HUES48 (cell line): ENCODE data around the gene TMEM201.
A peak's percentile ranks its signal among the peaks of the same experiment; 100 is the strongest.

Source experiments
- H3K27ac ChIP-seq: one replicate; pipeline ENCODE4 v1.7.0; 2013; ENCODE audit warnings: low read depth, low read length, inconsistent platforms
- H3K27me3 ChIP-seq: 2 replicates; pipeline ENCODE4 v1.6.1; 2013; ENCODE audit warnings: mild to moderate bottlenecking, low read length; ENCODE audit not compliant: control insufficient read depth, insufficient read depth
- H3K36me3 ChIP-seq: 2 replicates; pipeline ENCODE4 v1.6.1; 2013; ENCODE audit warnings: low read length; ENCODE audit not compliant: control insufficient read depth, insufficient read depth
- H3K4me1 ChIP-seq: 2 replicates; pipeline ENCODE4 v1.6.1; 2013; ENCODE audit warnings: mild to moderate bottlenecking, low read length; ENCODE audit not compliant: control insufficient read depth, insufficient read depth
- H3K4me3 ChIP-seq: 2 replicates; pipeline ENCODE4 v1.5.1; 2013; ENCODE audit warnings: mild to moderate bottlenecking, low read depth, low read length
- H3K9ac ChIP-seq: 2 replicates; pipeline ENCODE4 v1.6.1; 2013; ENCODE audit warnings: mild to moderate bottlenecking, low read depth, low read length, moderate library complexity
- H3K9me3 ChIP-seq: 2 replicates; pipeline ENCODE4 v1.6.1; 2013; ENCODE audit warnings: low read length; ENCODE audit not compliant: control insufficient read depth, insufficient read depth

Gene TMEM201

GRCh38 chr1:9588551-9589143 is at the start of gene TMEM201:
Gene TMEM201 (plus strand): TSS chr1:9588911. CDS start chr1:9588931, 20 bp downstream.
- no peaks in the 10 kb centered on the region for H3K27me3 ChIP-seq
- H3K4me1 ChIP-seq = peaks cover 21% of the 10 kb centered on the region
- peak within 1 kb of the TSS; percentile 53 for H3K9ac ChIP-seq
- H3K27ac ChIP-seq = peak within 1 kb of the TSS; percentile 33
- peaks cover 4% of the 10 kb centered on the region; the same call in 1 of the 2 replicates for H3K36me3 ChIP-seq
- no peaks in the 10 kb centered on the region for H3K9me3 ChIP-seq
- peak within 1 kb of the TSS; percentile 90 for H3K4me3 ChIP-seq

- H3K4me1 ChIP-seq = peaks cover 16% of the 10 kb centered on the region
- peaks cover 7% of the 10 kb centered on the region; the same call in 1 of the 2 replicates for H3K36me3 ChIP-seq
- peak within 1 kb of the TSS; percentile 97 for H3K4me3 ChIP-seq
- no peaks in the 10 kb centered on the region for H3K9me3 ChIP-seq
- H3K9ac ChIP-seq = peak within 1 kb of the TSS; percentile 82
- H3K27ac ChIP-seq = peak within 1 kb of the TSS; percentile 69
- no peaks in the 10 kb centered on the region for H3K27me3 ChIP-seq
These were observed 49.4 kb upstream of the TMEM201 start, which contains the start of gene SLC25A33 for GRCh38 chr1:9539165-9539828. Gene SLC25A33 (plus strand): TSS chr1:9539465. CDS start chr1:9539692, 227 bp downstream.

GRCh38 chr1:9539829-9540550 is 48.7 kb upstream of the TMEM201 start:
- Histone ChIP-seq H3K27ac (peak overlapping the region; percentile 69), H3K4me1 (peaks cover 16% of the 10 kb centered on the region), H3K36me3 (peaks cover 7% of the 10 kb centered on the region; the same call in 1 of the 2 replicates), H3K9me3 (no peaks in the 10 kb centered on the region), H3K4me3 (peak overlapping the region; percentile 97), H3K27me3 (no peaks in the 10 kb centered on the region), H3K9ac (peak overlapping the region; percentile 82)

DNA sequence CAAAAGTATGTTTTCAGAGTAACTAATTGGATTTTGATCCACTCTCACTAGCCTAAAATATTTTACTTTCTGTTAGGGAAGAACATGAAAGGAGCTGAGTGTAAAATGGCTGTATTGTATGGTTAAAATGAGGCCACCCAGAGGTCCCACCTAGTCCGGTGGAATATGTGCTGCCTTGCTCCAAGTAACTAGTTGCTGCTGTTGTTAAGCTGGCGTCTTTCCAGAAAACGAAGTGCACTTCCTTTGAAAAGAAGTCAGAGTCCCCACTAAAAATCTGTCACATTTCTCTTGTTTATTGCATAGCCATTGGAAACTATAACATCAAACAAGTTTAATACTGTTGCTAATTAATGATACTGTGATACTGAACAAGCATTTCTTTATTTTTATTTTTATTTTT is 46.3 kb upstream of the TMEM201 start:
- Histone ChIP-seq H3K4me1 (peaks cover 16% of the 10 kb centered on the region), H3K36me3 (peaks cover 10% of the 10 kb centered on the region; the same call in 1 of the 2 replicates), H3K4me3 (no peak overlapping the region), H3K9ac (no peak overlapping the region), H3K9me3 (no peaks in the 10 kb centered on the region), H3K27me3 (no peaks in the 10 kb centered on the region), H3K27ac (no peak overlapping the region)

GRCh38 chr1:9544926-9545325 is 43.8 kb upstream of the TMEM201 start:
- Histone ChIP-seq H3K9me3 (no peaks in the 10 kb centered on the region), H3K27me3 (no peaks in the 10 kb centered on the region), H3K4me1 (0 out of 2 replicates have a peak, but pooled peaks cover 8% of the 10 kb centered on the region), H3K27ac (no peak overlapping the region), H3K9ac (no peak overlapping the region), H3K36me3 (peaks cover 14% of the 10 kb centered on the region; the same call in 1 of the 2 replicates), H3K4me3 (no peak overlapping the region)

GRCh38 chr1:9549955-9550546 is 38.7 kb upstream of the TMEM201 start:
- Histone ChIP-seq H3K4me1 (no peaks in the 10 kb centered on the region), H3K27ac (no peak overlapping the region), H3K36me3 (peaks cover 23% of the 10 kb centered on the region), H3K9ac (no peak overlapping the region), H3K27me3 (no peaks in the 10 kb centered on the region), H3K4me3 (no peak overlapping the region), H3K9me3 (no peaks in the 10 kb centered on the region)

GRCh38 chr1:9551984-9552383 is 36.7 kb upstream of the TMEM201 start:
- Histone ChIP-seq H3K4me1 (no peaks in the 10 kb centered on the region), H3K27me3 (no peaks in the 10 kb centered on the region), H3K9ac (no peak overlapping the region), H3K36me3 (peaks cover 36% of the 10 kb centered on the region), H3K9me3 (no peaks in the 10 kb centered on the region), H3K4me3 (no peak overlapping the region), H3K27ac (no peak overlapping the region)

DNA sequence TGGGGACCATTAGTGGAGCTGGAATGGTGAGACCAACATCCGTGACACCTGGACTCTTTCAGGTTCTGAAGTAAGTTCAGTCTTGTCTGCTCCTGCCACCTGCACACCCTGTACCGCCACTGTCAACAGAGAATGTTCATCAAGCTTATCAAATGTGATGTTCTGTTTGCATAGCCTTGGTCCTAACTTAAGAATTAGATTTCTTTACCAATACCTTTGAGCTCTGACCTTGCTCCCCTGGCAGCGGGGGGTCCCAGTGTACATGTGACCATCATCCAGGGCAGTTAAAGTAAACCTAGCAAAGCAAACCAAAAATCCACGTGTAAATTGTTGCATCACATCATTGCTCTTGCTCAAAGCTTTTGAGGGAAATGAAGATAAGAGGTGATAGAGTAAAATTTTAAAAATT is 35.0 kb upstream of the TMEM201 start:
- no peak overlapping the region for H3K9ac ChIP-seq
- peaks cover 50% of the 10 kb centered on the region for H3K36me3 ChIP-seq
- H3K27ac ChIP-seq = no peak overlapping the region

GRCh38 chr1:9555942-9556341 is 32.8 kb upstream of the TMEM201 start:
- Histone ChIP-seq H3K4me1 (peaks cover 8% of the 10 kb centered on the region; the same call in 1 of the 2 replicates), H3K27me3 (peaks cover 23% of the 10 kb centered on the region; the same call in 1 of the 2 replicates), H3K9ac (no peak overlapping the region), H3K4me3 (no peak overlapping the region), H3K9me3 (no peaks in the 10 kb centered on the region), H3K36me3 (peaks cover 58% of the 10 kb centered on the region), H3K27ac (no peak overlapping the region)

More for the DNA sequence above, 35.0 kb upstream of the TMEM201 start:
- Histone ChIP-seq H3K4me3 (no peak overlapping the region), H3K4me1 (0 out of 2 replicates have a peak, but pooled peaks cover 1% of the 10 kb centered on the region), H3K9me3 (no peaks in the 10 kb centered on the region), H3K27me3 (peaks cover 14% of the 10 kb centered on the region; the same call in 1 of the 2 replicates)

- peaks cover 64% of the 10 kb centered on the region for H3K36me3 ChIP-seq
These were observed 31.1 kb upstream of the TMEM201 start for GRCh38 chr1:9557624-9558023.

More at GRCh38 chr1:9557624-9558023, 31.1 kb upstream of the TMEM201 start:
- Histone ChIP-seq H3K4me1 (peaks cover 8% of the 10 kb centered on the region; the same call in 1 of the 2 replicates), H3K4me3 (no peak overlapping the region), H3K27me3 (peaks cover 23% of the 10 kb centered on the region; the same call in 1 of the 2 replicates), H3K9me3 (no peaks in the 10 kb centered on the region), H3K27ac (no peak overlapping the region), H3K9ac (no peak overlapping the region)
